Thyroid gland (tissue), 4 donors: Measurements from ENCODE around the gene AGO4. TPM values are rescaled to one million over a fixed set of nuclear protein-coding genes. Genes with fewer than 3 reads are reported as not detected.

ENCODE experiments used
- DNase-seq, 2 donors: peaks; one replicate each; pipeline ENCODE4 v3.0.0-alpha.2; 2019
- H3K27ac ChIP-seq, 3 donors: fragments of 200-600 bp; sonication (generic); 1 replicate in 2 of 3; 2 replicates in 1 of 3; pipeline ENCODE4 v1.5.1; 2016 to 2019; ENCODE audit warnings: mild to moderate bottlenecking in 1 of 3, moderate library complexity in 1 of 3
- H3K27me3 ChIP-seq: fragments of 200-600 bp; sonication (generic); one replicate; pipeline ENCODE4 v1.5.1; 2019
- H3K36me3 ChIP-seq, 2 donors: fragments of 200-600 bp; sonication (generic); one replicate each; pipeline ENCODE4 v1.5.1; 2016 to 2019
- H3K4me1 ChIP-seq, 2 donors: fragments of 200-600 bp; sonication (generic); one replicate each; pipeline ENCODE4 v1.5.1; 2017 to 2019
- H3K4me3 ChIP-seq, 3 donors: fragments of 200-600 bp; sonication (generic); replicated peaks in 1 of 3; 1 replicate in 2 of 3; 2 replicates in 1 of 3; pipeline ENCODE4 v1.5.1; 2016; ENCODE audit warnings: mild to moderate bottlenecking in 1 of 3
- H3K9me3 ChIP-seq: fragments of 200-600 bp; sonication (generic); one replicate; pipeline ENCODE4 v1.5.1; 2017
- CTCF ChIP-seq, 6 experiments: fragments of 200-600 bp in 3 of 6; fragments of 450-650 bp in 3 of 6; sonication (generic) in 3 of 6; IDR thresholded peaks; one replicate each; pipeline ENCODE4 v1.5.1; 2016 to 2019; ENCODE audit warnings: antibody characterized with exemption in 6 of 6, mild to moderate bottlenecking in 2 of 6, inconsistent platforms in 1 of 6, moderate library complexity in 1 of 6
- POLR2A ChIP-seq, 2 donors: fragments of 450-650 bp; IDR thresholded peaks; one replicate each; pipeline ENCODE4 v1.6.1; 2017; ENCODE audit warnings: antibody characterized with exemption in 2 of 2, mild to moderate bottlenecking in 2 of 2, moderate library complexity in 1 of 2
- WGBS, 2 donors: methylation state at CpG; one replicate each; pipeline ENCODE4 v1.1.5; 2017; 5-methylcytosine and 5-hydroxymethylcytosine counted together
- intact Hi-C: fragments of 100-400 bp; cut with DNase I; formaldehyde crosslinking; loops from one replicate; pipeline ENCODE4 v1.15.1; 2023
- total RNA-seq, 4 donors: library from RNA; depleted of rRNA; stranded (reverse); fragments of >200 nt; gene quantifications; one replicate each; pipeline ENCODE4 v1.2.3, GENCODE V29; 2016

Gene AGO4
- total RNA-seq, 4 donors from 2014 or later: 10.2 to 25.4 (median 13.2) TPM

- no peak overlapping the region for H3K4me3 ChIP-seq
- peaks cover 7 to 11% of the 10 kb centered on the region in 2 donors for H3K4me1 ChIP-seq
- WGBS, 2 donors: 66% methylated on average over 4 of the region's 4 CpGs
- H3K36me3 ChIP-seq: no peaks in the 10 kb centered on the region
- no peak for TF ChIP-seq CTCF (IDR thresholded peaks at IDR 0.05)
- TF ChIP-seq POLR2A (IDR thresholded peaks at IDR 0.05): no peak
- H3K27me3 ChIP-seq: no peaks in the 10 kb centered on the region
- DNase-seq: no peak
- H3K27ac ChIP-seq: no peak overlapping the region
- no peaks in the 10 kb centered on the region for H3K9me3 ChIP-seq
- intact Hi-C loops: loop anchor here (5.0 kb wide), 1 partner anchor 205 kb away; the partner anchor contains the start of gene ADPRS
These were observed 74.0 kb downstream of the AGO4 start for GRCh38 chr1:35881850-35882273.

GRCh38 chr1:35882586-35882944 is 74.7 kb downstream of the AGO4 start:
- intact Hi-C loops: loop anchor here (5.0 kb wide), 1 partner anchor 205 kb away; the partner anchor contains the start of gene ADPRS
- no peaks in the 10 kb centered on the region for H3K36me3 ChIP-seq
- 51 to 52% methylated on average over 16 of the region's 16 CpGs for WGBS, 2 donors
- no peaks in the 10 kb centered on the region for H3K9me3 ChIP-seq
- peaks cover 7 to 11% of the 10 kb centered on the region in 2 donors for H3K4me1 ChIP-seq
- H3K27me3 ChIP-seq: no peaks in the 10 kb centered on the region
- H3K4me3 ChIP-seq: peak overlapping the region in 1 of 3 donors; percentile 4
- H3K27ac ChIP-seq: no peak overlapping the region
- no peak for DNase-seq
- TF ChIP-seq CTCF (IDR thresholded peaks at IDR 0.05) (no peak), POLR2A (IDR thresholded peaks at IDR 0.05) (no peak)

GRCh38 chr1:35882945-35883634 is 75.3 kb downstream of the AGO4 start, which contains the start of gene AGO1:
Gene AGO1, plus strand, starts transcription at chr1:35883209. Its CDS starts 213 bp downstream, at chr1:35883422.
- DNase-seq: peak; percentile 94 to 97
- peak in 1 of 2 donors; percentile 92 for TF ChIP-seq POLR2A (IDR thresholded peaks at IDR 0.05)
- peak; percentile 77 to 99 (median 98) for TF ChIP-seq CTCF (IDR thresholded peaks at IDR 0.05)
- H3K27ac ChIP-seq: peak within 1 kb of the TSS; percentile 61 to 77 (median 69)
- no peaks in the 10 kb centered on the region for H3K27me3 ChIP-seq
- H3K4me3 ChIP-seq: peak within 1 kb of the TSS; percentile 75 to 90 (median 90)
- intact Hi-C loops: loop anchor here (5.0 kb wide), 1 partner anchor 204 kb away; the partner anchor contains the start of gene ADPRS
- H3K36me3 ChIP-seq: no peaks in the 10 kb centered on the region
- peaks cover 7 to 11% of the 10 kb centered on the region in 2 donors for H3K4me1 ChIP-seq
- WGBS, 2 donors: 0 to 2% methylated on average over 22 of the region's 58 CpGs
- no peaks in the 10 kb centered on the region for H3K9me3 ChIP-seq

GRCh38 chr1:35883635-35884101 is 75.9 kb downstream of the AGO4 start:
- H3K4me3 ChIP-seq: peak overlapping the region; percentile 75 to 90 (median 90)
- intact Hi-C loops: loop anchor here (5.0 kb wide), 1 partner anchor 204 kb away; the partner anchor contains the start of gene ADPRS
- 0% methylated on average over 1 to 5 of the region's 29 CpGs for WGBS, 2 donors
- H3K4me1 ChIP-seq: peaks cover 7 to 11% of the 10 kb centered on the region in 2 donors
- TF ChIP-seq CTCF (IDR thresholded peaks at IDR 0.05) (no peak), POLR2A (IDR thresholded peaks at IDR 0.05) (no peak)
- no peaks in the 10 kb centered on the region for H3K36me3 ChIP-seq
- H3K27ac ChIP-seq: peak overlapping the region; percentile 61 to 77 (median 69)
- H3K27me3 ChIP-seq: no peaks in the 10 kb centered on the region
- no peaks in the 10 kb centered on the region for H3K9me3 ChIP-seq
- peak; percentile 63 to 72 for DNase-seq

GRCh38 chr1:35884934-35885333 is 77.1 kb downstream of the AGO4 start:
- WGBS, 2 donors: 43 to 66% methylated on average over 2 of the region's 2 CpGs
- Histone ChIP-seq H3K4me3 (no peak overlapping the region), H3K4me1 (peaks cover 7 to 11% of the 10 kb centered on the region in 2 donors), H3K9me3 (no peaks in the 10 kb centered on the region), H3K27me3 (no peaks in the 10 kb centered on the region), H3K27ac (no peak overlapping the region), H3K36me3 (peaks cover 0 to 4% of the 10 kb centered on the region in 2 donors)
- TF ChIP-seq CTCF (IDR thresholded peaks at IDR 0.05): no peak
- no peak for TF ChIP-seq POLR2A (IDR thresholded peaks at IDR 0.05)
- no peak for DNase-seq
- intact Hi-C loops: loop anchor here (5.0 kb wide), 1 partner anchor 202 kb away; the partner anchor contains the start of gene ADPRS
